GM23338 (cell line): ENCODE data around the gene GNA15. TPM values are rescaled to one million over a fixed set of nuclear protein-coding genes. Genes with fewer than 3 reads are reported as not detected.

Experiments
- ATAC-seq: fragments of 200-7000 bp; cut with Tn5 transposase; 3 replicates; pipeline ENCODE4 v1.9.1; 2020
- DNase-seq: peaks from one replicate; pipeline ENCODE4 v3.0.0-alpha.2; 2015; ENCODE audit warnings: low spot score
- H2AFZ ChIP-seq: fragments of 200-600 bp; sonication (generic); 2 replicates; pipeline ENCODE4 v1.8.0; 2016; ENCODE audit warnings: antibody characterized with exemption, mild to moderate bottlenecking, moderate library complexity
- H3F3A ChIP-seq: fragments of 200-600 bp; sonication (generic); replicated peaks from 2 replicates; pipeline ENCODE4 v1.8.0; 2017; ENCODE audit warnings: antibody characterized with exemption, mixed run types, low read depth
- H3K27ac ChIP-seq: fragments of 200-600 bp; sonication (generic); 2 replicates; pipeline ENCODE4 v1.6.1; 2016; ENCODE audit warnings: low read depth
- H3K27me3 ChIP-seq: fragments of 200-600 bp; sonication (generic); 2 replicates; pipeline ENCODE4 v1.8.0; 2016; ENCODE audit warnings: mild to moderate bottlenecking, mixed run types, moderate library complexity; ENCODE audit not compliant: insufficient read depth
- H3K36me3 ChIP-seq: fragments of 200-600 bp; sonication (generic); 2 replicates; pipeline ENCODE4 v1.8.0; 2016; ENCODE audit warnings: mild to moderate bottlenecking; ENCODE audit not compliant: insufficient read depth
- H3K4me1 ChIP-seq: fragments of 200-600 bp; sonication (generic); 2 replicates; pipeline ENCODE4 v1.8.0; 2016; ENCODE audit warnings: mild to moderate bottlenecking, moderate library complexity; ENCODE audit not compliant: insufficient read depth
- H3K4me2 ChIP-seq: fragments of 200-600 bp; sonication (generic); 2 replicates; pipeline ENCODE4 v1.7.1; 2017; ENCODE audit warnings: mixed run types
- H3K4me3 ChIP-seq: fragments of 200-600 bp; sonication (generic); 2 replicates; pipeline ENCODE4 v1.6.1; 2016; ENCODE audit warnings: mixed run types
- H3K79me2 ChIP-seq: fragments of 200-600 bp; sonication (generic); replicated peaks from 2 replicates; pipeline ENCODE4 v1.8.0; 2017; ENCODE audit warnings: mild to moderate bottlenecking; ENCODE audit not compliant: insufficient read depth
- H3K9me2 ChIP-seq: fragments of 200-600 bp; sonication (generic); 2 replicates; pipeline ENCODE4 v1.8.0; 2017; ENCODE audit not compliant: insufficient read depth
- H4K20me1 ChIP-seq: fragments of 200-600 bp; sonication (generic); replicated peaks from 2 replicates; pipeline ENCODE4 v1.8.0; 2017; ENCODE audit warnings: mild to moderate bottlenecking; ENCODE audit not compliant: insufficient read depth
- H3K27ac Mint-ChIP-seq: 2 replicates; pipeline ENCODE4 v1.8.0; 2020; ENCODE audit warnings: inconsistent platforms, mild to moderate bottlenecking, moderate library complexity, mixed read lengths
- H3K27me3 Mint-ChIP-seq: 3 replicates; pipeline ENCODE4 v1.8.0; 2022; ENCODE audit warnings: low read depth, mild to moderate bottlenecking, moderate library complexity, mixed read lengths, inconsistent platforms; ENCODE audit not compliant: insufficient read depth, poor library complexity
- H3K36me3 Mint-ChIP-seq: 3 replicates; pipeline ENCODE4 v1.8.0; 2021; ENCODE audit warnings: low read depth, mild to moderate bottlenecking, inconsistent platforms, moderate library complexity, mixed read lengths
- H3K4me1 Mint-ChIP-seq: 3 replicates; pipeline ENCODE4 v1.8.0; 2020; ENCODE audit warnings: mild to moderate bottlenecking, inconsistent platforms, mixed read lengths
- H3K4me3 Mint-ChIP-seq: 3 replicates; pipeline ENCODE4 v1.8.0; 2021; ENCODE audit warnings: moderate library complexity, mild to moderate bottlenecking, inconsistent platforms, mixed read lengths
- H3K9me3 Mint-ChIP-seq: 3 replicates; pipeline ENCODE4 v1.8.0; 2020; ENCODE audit warnings: moderate library complexity, mild to moderate bottlenecking, inconsistent platforms, mixed read lengths
- JUNB ChIP-seq: IDR thresholded peaks from one replicate; pipeline ENCODE4 v1.6.1; 2016; ENCODE audit warnings: antibody characterized with exemption; ENCODE audit not compliant: unreplicated experiment
- NANOG ChIP-seq: IDR thresholded peaks from 2 replicates; pipeline ENCODE4 v1.6.1; 2016; ENCODE audit warnings: antibody characterized with exemption, borderline replicate concordance
- ZNF114 ChIP-seq: fragments of 250-450 bp; sonication (Bioruptor Pico); IDR thresholded peaks from 2 replicates; pipeline ENCODE4 v1.5.0; 2020; ENCODE audit warnings: mild to moderate bottlenecking, moderate library complexity
- polyA plus RNA-seq: library from polyadenylated mRNA; unstranded; fragments of >200 nt; fragmentation: Nextera tagmentation; extraction: Ambion mirVana; gene quantifications from 2 replicates; pipeline ENCODE4 v1.2.1, GENCODE V29; 2016
- total RNA-seq: library from RNA; depleted of rRNA; stranded (reverse); fragments of >200 nt; shearing (Covaris generic); gene quantifications from 2 replicates; pipeline ENCODE4 v1.2.3, GENCODE V29; 2014
- TF ChIP-seq, protein P1 (sequence below): fragments of 250-450 bp; sonication (Bioruptor Pico); IDR thresholded peaks from 2 replicates; pipeline ENCODE4 v1.5.0; 2020; ENCODE audit warnings: mild to moderate bottlenecking, moderate library complexity
- TF ChIP-seq, protein P2 (sequence below): IDR thresholded peaks from one replicate; pipeline ENCODE4 v1.6.1; 2018; ENCODE audit warnings: antibody characterized with exemption; ENCODE audit not compliant: unreplicated experiment

GNA15 gene
- total and polyA plus RNA-seq, 2 experiments from 2014 or later = 0.14 to 0.31 TPM

- TF ChIP-seq, protein P1, sequence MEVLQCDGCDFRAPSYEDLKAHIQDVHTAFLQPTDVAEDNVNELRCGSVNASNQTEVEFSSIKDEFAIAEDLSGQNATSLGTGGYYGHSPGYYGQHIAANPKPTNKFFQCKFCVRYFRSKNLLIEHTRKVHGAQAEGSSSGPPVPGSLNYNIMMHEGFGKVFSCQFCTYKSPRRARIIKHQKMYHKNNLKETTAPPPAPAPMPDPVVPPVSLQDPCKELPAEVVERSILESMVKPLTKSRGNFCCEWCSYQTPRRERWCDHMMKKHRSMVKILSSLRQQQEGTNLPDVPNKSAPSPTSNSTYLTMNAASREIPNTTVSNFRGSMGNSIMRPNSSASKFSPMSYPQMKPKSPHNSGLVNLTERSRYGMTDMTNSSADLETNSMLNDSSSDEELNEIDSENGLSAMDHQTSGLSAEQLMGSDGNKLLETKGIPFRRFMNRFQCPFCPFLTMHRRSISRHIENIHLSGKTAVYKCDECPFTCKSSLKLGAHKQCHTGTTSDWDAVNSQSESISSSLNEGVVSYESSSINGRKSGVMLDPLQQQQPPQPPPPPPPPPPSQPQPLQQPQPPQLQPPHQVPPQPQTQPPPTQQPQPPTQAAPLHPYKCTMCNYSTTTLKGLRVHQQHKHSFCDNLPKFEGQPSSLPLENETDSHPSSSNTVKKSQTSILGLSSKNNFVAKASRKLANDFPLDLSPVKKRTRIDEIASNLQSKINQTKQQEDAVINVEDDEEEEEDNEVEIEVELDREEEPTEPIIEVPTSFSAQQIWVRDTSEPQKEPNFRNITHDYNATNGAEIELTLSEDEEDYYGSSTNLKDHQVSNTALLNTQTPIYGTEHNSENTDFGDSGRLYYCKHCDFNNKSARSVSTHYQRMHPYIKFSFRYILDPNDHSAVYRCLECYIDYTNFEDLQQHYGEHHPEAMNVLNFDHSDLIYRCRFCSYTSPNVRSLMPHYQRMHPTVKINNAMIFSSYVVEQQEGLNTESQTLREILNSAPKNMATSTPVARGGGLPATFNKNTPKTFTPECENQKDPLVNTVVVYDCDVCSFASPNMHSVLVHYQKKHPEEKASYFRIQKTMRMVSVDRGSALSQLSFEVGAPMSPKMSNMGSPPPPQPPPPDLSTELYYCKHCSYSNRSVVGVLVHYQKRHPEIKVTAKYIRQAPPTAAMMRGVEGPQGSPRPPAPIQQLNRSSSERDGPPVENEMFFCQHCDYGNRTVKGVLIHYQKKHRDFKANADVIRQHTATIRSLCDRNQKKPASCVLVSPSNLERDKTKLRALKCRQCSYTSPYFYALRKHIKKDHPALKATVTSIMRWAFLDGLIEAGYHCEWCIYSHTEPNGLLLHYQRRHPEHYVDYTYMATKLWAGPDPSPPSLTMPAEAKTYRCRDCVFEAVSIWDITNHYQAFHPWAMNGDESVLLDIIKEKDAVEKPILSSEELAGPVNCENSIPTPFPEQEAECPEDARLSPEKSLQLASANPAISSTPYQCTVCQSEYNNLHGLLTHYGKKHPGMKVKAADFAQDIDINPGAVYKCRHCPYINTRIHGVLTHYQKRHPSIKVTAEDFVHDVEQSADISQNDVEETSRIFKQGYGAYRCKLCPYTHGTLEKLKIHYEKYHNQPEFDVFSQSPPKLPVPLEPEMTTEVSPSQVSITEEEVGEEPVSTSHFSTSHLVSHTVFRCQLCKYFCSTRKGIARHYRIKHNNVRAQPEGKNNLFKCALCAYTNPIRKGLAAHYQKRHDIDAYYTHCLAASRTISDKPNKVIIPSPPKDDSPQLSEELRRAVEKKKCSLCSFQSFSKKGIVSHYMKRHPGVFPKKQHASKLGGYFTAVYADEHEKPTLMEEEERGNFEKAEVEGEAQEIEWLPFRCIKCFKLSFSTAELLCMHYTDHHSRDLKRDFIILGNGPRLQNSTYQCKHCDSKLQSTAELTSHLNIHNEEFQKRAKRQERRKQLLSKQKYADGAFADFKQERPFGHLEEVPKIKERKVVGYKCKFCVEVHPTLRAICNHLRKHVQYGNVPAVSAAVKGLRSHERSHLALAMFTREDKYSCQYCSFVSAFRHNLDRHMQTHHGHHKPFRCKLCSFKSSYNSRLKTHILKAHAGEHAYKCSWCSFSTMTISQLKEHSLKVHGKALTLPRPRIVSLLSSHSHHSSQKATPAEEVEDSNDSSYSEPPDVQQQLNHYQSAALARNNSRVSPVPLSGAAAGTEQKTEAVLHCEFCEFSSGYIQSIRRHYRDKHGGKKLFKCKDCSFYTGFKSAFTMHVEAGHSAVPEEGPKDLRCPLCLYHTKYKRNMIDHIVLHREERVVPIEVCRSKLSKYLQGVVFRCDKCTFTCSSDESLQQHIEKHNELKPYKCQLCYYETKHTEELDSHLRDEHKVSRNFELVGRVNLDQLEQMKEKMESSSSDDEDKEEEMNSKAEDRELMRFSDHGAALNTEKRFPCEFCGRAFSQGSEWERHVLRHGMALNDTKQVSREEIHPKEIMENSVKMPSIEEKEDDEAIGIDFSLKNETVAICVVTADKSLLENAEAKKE (CRISPR knock-in tag) = no peak
- no peak for TF ChIP-seq JUNB
Measured at GRCh38 chr19:3151563-3152418, 16.0 kb downstream of the GNA15 start (continued).

DNA sequence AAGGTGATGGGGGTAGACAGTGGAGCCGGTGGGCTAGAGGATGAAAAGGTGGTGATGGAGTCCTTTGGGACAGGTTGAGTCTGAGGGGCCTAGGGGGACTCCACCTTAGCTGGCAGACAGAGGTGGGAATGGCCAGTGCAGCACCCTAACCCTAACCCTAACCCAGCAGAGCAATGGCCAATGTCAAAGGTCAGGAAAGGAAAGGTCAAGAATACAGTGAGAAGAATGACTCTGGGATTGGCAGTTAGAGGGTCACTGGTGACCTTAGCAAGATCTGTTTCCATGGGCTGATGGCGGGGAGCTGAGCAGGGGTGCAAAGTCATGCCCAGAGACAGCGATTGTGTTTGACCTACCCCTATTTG, 16.6 kb downstream of the GNA15 start:
- Histone ChIP-seq H3K4me1 (no peaks in the 10 kb centered on the region), H2AFZ (no peak overlapping the region), H4K20me1 (no peaks in the 10 kb centered on the region), H3K27me3 (no peaks in the 10 kb centered on the region), H3K79me2 (no peaks in the 10 kb centered on the region), H3K27ac (no peak overlapping the region), H3K4me2 (no peak overlapping the region), H3F3A (0 out of 2 replicates have a peak, but pooled peaks cover 4% of the 10 kb centered on the region), H3K4me3 (no peak overlapping the region), H3K36me3 (no peaks in the 10 kb centered on the region), H3K9me2 (peaks cover 8% of the 10 kb centered on the region; the same call in 1 of the 2 replicates)
- no peak for DNase-seq
- peaks cover 9% of the 10 kb centered on the region for H3K27me3 Mint-ChIP-seq
- H3K9me3 Mint-ChIP-seq = no peaks in the 10 kb centered on the region; the same call in 2 of the 3 replicates
- peaks cover 5% of the 10 kb centered on the region; the same call in 2 of the 3 replicates for H3K4me1 Mint-ChIP-seq
- no peak overlapping the region for H3K27ac Mint-ChIP-seq
- no peak overlapping the region for H3K4me3 Mint-ChIP-seq
- ATAC-seq = no peak
- no peaks in the 10 kb centered on the region for H3K36me3 Mint-ChIP-seq
- TF ChIP-seq, protein P2, sequence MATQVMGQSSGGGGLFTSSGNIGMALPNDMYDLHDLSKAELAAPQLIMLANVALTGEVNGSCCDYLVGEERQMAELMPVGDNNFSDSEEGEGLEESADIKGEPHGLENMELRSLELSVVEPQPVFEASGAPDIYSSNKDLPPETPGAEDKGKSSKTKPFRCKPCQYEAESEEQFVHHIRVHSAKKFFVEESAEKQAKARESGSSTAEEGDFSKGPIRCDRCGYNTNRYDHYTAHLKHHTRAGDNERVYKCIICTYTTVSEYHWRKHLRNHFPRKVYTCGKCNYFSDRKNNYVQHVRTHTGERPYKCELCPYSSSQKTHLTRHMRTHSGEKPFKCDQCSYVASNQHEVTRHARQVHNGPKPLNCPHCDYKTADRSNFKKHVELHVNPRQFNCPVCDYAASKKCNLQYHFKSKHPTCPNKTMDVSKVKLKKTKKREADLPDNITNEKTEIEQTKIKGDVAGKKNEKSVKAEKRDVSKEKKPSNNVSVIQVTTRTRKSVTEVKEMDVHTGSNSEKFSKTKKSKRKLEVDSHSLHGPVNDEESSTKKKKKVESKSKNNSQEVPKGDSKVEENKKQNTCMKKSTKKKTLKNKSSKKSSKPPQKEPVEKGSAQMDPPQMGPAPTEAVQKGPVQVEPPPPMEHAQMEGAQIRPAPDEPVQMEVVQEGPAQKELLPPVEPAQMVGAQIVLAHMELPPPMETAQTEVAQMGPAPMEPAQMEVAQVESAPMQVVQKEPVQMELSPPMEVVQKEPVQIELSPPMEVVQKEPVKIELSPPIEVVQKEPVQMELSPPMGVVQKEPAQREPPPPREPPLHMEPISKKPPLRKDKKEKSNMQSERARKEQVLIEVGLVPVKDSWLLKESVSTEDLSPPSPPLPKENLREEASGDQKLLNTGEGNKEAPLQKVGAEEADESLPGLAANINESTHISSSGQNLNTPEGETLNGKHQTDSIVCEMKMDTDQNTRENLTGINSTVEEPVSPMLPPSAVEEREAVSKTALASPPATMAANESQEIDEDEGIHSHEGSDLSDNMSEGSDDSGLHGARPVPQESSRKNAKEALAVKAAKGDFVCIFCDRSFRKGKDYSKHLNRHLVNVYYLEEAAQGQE = no peak
- TF ChIP-seq NANOG = no peak
- no peak for TF ChIP-seq ZNF114 (CRISPR knock-in tag)
